Stimulated activated CD4-positive, alpha-beta T cell treated with anti-CD3 and anti-CD28 coated beads, Interleukin-12 subunit alpha, Interleukin-12 subunit beta, amount 100 ng/mL, for 48 hours (primary cell): ENCODE data around the gene TCF7L2.
A peak's percentile ranks its signal among the peaks of the same experiment; 100 is the strongest.

Source experiments
- DNase-seq, 3 donors: peaks; one replicate each; pipeline ENCODE4 v3.0.0-alpha.2; 2020; ENCODE audit warnings: low read depth in 2 of 3, low spot score in 1 of 3

The TCF7L2 gene

DNA sequence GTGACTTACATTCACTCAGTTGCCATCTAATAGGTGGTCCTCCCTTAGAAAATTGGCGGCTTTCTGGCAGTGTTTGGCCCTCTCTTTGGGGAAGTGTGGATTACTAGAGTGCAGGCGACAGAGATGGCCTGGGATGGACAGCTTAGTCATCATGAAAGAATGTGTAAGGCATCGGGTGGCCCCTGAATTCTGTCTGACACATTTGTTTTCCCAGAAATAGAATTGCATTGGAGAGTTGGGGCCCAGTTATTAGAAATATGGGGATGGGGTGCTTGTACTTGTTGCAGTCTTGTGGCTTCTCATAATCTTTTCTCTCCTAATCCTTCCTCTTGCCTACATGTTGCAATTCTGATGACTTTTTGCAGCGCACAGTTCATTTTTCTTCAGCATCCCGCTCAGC, 13.8 kb downstream of the TCF7L2 start:
- no peak for DNase-seq

- DNase-seq = no peak
Observed at GRCh38 chr10:112964482-112964881, 14.4 kb downstream of the TCF7L2 start.

GRCh38 chr10:112966194-112966855, 16.3 kb downstream of the TCF7L2 start:
- DNase-seq = no peak

- DNase-seq = no peak
Observed at GRCh38 chr10:112967200-112967599, 17.2 kb downstream of the TCF7L2 start.

DNA sequence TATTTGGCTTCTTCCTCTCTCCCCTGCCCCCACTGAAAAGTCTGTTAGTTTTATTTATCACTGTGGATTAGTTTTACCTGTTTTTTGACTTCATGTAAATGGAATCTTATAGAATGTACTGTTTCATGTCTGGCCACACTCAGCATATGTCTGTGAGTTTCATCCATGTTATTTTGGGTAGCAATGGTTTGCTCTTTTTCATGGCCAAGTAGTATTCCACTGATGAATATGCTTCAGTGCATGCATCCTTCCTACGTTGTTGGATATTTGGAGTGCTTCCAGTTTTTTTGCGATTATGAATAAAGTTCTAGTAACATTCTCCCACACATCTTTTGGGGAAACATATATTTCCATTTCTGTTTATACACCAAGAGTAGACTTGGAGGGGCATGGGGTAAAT, 19.1 kb downstream of the TCF7L2 start:
- DNase-seq = no peak

DNA sequence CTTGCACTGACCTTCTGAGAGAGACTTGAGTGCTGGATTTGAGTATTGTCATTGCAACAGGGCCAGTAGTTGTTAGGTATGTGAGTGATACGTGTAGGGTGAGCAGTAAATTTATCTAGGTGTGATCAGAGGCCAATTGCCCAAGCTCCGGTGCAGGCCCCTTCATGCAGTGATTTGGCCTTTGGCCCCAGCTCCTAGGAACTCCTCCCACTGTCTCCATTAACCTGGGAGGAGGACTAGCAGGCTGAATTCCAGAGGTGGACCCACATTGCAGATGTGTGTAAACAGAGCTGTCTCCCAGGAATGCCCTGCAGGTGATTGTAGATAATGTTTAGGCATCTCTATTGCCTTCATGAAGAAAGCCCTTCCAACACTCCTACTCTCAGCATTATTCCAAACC, 19.5 kb downstream of the TCF7L2 start:
- DNase-seq = no peak

- no peak for DNase-seq
Observed at GRCh38 chr10:112970021-112970420, 20.0 kb downstream of the TCF7L2 start.

GRCh38 chr10:112972606-112973005, 22.6 kb downstream of the TCF7L2 start:
- no peak for DNase-seq

GRCh38 chr10:112973046-112973445, 23.0 kb downstream of the TCF7L2 start:
- DNase-seq = no peak

GRCh38 chr10:112973805-112974204, 23.8 kb downstream of the TCF7L2 start:
- DNase-seq = no peak

DNA sequence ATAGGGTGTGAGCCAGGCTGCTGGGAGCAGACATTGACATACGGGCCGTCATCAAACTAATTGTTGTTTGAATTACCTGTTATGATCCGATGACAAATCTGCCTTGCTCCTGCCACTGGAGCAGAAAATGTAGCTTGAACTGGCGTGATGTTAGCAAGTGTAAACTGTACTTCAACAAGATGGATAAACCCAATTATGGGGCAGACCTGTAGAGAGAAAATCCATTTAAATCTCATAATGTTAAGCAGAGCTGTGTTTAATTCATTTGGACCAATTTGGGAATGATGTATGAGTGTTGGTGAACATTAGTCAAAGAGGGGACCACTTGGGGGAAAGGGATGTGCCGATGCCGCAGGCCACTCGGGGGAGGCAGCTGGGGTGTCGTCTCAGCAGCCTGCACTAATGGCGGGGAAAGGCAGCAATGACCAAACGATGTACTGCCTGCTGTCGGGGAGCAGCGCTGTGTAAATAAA, 27.4 kb downstream of the TCF7L2 start:
- no peak for DNase-seq

DNA sequence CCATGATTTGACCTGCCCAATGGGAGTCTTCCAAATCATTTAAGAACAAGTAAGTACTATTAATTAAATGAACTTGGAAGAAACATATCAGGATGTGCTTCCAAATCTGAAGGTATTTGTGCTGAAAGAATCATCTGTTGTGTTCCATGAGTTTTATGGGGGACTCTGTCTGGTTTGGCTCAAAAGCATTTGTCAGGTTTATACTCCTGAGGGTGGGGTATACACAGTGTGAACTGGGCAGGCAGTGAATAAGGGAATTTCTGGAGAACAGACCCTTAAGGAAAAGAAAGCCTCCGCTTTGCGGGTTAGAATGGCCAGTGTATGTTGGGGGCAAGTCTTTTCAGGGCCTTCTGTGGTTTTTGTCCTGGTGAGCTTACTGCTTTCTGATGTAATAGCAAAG, 29.9 kb downstream of the TCF7L2 start:
- DNase-seq = no peak

DNA sequence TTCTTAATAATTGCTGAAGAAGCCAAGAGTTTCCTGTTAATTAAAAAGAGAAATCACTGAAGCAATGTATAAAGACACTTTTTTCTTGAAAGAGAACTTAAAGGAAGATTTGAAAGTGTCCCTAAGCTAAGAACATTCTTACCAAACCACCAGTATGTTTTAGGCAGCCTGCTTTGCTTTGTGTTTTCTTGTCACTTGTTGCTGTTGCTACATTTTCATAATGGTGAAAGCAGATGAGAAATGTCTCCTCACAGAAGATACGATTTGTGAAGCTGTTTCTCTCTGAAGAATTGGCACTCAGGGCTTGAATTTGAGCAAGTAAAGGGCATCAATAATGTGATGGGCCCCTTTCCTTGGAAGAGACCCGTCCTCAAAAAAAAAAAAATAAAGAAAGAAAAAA, 30.9 kb downstream of the TCF7L2 start:
- DNase-seq = no peak

DNA sequence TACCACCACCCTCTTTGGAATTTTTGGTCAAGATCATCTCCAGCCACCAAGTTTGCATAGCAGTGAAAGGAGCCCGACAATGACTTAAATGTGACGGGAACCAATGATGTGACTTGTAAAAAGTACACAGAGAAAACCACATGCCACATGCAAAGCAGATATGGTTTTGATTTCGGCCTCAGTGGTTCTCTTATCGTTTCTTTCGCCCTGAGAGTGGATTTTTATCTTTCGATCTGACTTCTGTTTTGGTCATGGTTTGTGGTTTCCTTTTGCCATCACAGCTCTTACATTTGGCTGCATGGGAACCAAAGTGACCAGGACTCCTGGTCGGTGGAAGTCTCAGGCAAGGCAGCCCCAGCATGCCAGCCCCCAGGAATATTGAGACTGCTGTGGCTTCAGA, 31.5 kb downstream of the TCF7L2 start:
- DNase-seq = peak; percentile 22 to 47 (median 26)

DNA sequence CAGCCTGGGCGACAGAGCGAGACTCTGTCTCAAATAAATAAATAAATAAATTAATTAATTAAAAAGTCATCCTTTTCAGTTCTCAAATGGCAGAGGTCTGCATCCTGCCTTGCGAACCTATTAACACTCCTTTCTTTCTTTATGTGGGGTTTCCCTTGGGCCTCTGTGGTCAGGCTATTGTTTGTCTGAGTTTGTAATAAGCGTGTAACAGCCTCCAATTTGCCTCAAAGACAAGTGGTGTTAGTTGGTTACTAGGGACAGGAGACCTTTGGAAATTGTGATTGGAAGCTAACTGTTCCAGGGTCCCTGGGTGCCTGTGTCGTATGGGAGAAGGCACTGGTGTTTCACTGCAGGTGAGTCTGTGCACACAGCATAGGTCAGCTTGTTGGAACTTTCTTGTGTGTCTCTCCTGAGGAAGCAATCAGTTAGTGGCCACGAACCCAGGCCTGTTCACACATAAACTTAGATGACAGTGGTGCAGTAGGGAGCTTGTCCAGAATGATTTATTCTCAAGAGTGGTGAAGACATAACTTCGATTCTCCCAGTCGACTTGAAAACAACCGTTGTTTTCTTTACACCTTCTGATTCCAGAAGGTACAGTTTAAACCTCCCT, 33.5 kb downstream of the TCF7L2 start:
- DNase-seq = no peak

DNA sequence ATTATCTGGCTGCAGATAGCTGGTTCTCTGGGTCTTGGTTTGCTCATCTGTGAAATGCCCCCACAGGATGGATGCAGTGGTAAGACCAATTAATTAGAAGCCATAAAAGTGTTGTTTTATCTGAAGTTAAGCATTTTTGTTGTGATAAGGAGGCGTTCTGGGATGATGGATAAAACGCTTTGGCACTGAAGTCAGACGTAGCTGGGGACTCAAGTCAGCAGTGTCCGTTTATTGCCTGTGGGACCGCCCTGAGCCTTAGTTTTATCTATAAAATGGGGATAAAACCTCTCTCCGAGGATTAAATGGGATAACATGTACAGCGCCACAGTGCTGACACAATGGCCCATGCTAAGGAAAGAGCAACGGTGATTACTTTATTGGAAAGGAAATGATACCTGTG, 34.7 kb downstream of the TCF7L2 start:
- no peak for DNase-seq

DNA sequence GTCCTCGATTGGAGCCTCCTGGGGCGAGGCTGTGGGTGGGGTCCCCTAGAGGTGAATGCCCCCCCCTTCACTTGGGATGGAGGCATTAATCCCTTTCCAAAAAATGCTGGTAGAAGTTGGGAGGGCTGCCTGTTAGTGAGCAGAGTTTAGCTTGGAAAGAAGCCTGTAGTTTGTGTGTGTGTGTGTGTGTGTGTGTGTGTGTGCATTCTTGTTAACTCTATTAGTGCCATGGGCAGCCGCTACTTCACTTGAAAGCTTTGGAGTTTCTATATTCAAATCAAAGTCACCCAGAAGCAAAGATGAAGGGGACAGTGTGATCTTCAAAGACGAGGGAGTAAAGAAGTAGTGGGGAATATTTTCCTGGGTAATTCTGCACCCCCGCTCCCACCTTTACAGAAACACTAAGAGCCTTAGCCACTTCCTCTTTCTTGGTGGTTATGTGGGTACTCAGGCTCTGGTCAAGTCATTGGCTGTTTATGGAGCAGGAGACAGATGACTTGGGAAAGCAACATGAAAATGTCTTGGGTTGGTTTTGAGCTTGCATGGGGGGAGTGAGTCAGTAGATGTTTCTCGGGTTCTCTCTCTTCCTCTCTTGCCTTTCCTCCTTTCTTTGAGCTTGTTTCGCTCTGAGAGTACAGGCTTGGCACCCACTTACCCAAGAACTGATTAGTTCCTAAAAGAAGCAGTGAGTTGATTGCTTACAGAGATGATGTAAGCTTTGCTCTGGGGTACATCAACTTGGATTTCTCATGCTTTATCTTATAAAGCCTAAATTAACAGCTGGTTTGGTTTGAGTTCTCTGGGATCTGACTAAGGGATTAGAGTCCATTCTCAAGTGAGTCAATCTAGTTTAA, 35.9 kb downstream of the TCF7L2 start:
- DNase-seq = peak in 1 of 3 donors; percentile 20

- no peak for DNase-seq
Observed at GRCh38 chr10:112986544-112987190, 36.6 kb downstream of the TCF7L2 start.

DNA sequence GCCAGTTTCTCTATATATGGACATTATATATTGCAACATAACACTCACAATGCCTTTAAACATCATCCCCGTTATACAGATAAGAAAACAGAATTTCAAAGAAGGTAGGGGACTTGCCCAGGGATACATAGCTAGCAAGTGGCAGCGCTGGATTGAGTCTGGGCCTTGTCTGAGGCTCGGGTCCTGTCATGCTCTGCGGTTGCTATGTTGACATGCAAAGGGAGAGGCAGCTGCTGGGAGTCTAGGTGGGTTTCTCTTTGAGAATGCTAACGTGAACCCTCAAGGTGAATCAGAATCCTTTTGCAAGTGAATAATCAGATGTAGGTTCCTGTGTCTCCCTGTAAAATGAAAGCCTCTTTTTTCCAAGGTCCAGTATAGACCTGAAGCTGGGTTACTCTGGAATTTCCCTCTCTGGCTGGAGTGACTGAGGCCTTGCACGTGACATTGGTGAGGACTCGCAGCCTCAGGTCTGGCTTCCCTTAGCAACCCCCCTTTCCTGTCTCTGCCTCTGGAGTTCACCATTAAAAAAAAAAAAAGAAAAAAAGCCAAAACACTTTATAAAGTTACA, 38.9 kb downstream of the TCF7L2 start:
- no peak for DNase-seq

- no peak for DNase-seq
Observed at GRCh38 chr10:112989826-112990225, 39.8 kb downstream of the TCF7L2 start.

DNA sequence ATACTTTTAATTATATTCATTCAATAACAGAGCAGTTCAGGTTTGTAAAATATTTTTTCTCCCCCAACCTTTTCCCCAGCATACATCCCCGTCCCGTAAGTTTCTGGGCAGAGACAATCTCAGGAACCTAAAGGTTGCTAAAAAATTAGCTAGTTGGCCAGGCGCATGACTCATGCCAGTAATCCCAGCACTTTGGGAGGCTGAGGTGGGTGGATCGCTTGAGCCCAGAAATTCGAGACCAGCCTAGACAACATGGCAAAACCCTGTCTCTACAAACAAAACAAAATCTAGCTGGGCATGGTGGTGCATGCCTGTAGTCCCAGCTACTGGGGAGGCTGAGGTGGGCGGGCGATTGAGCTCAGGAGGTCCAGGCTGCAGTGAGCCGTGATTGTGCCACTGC, 40.2 kb downstream of the TCF7L2 start:
- DNase-seq = no peak
